Mesenchymal stem cell (in vitro differentiated cells and primary cell): ENCODE results near the gene MIB2.
A peak's percentile ranks its signal among the peaks of the same experiment; 100 is the strongest.

ENCODE experiments used
- DNase-seq: peaks from one replicate; pipeline ENCODE4 v3.0.0-alpha.2; 2013
- H2AFZ ChIP-seq: one replicate; pipeline ENCODE4 v1.6.1; 2013; ENCODE audit warnings: low read depth, mild to moderate bottlenecking, control low read depth, inconsistent platforms, low read length, moderate library complexity
- H2AK5ac ChIP-seq: 2 replicates; pipeline ENCODE4 v1.6.1; 2013; ENCODE audit warnings: low read length, moderate library complexity, mild to moderate bottlenecking, inconsistent platforms; ENCODE audit not compliant: severe bottlenecking
- H2BK120ac ChIP-seq: one replicate; pipeline ENCODE4 v1.6.1; 2013; ENCODE audit warnings: low read depth, mild to moderate bottlenecking, inconsistent platforms, low read length, moderate library complexity
- H2BK12ac ChIP-seq, 2 experiments: one replicate each; pipeline ENCODE4 v1.6.1; 2013; ENCODE audit warnings: inconsistent platforms in 2 of 2, low read length in 2 of 2, mild to moderate bottlenecking in 2 of 2, moderate library complexity in 2 of 2, control low read depth in 1 of 2
- H2BK15ac ChIP-seq: one replicate; pipeline ENCODE4 v1.6.1; 2013; ENCODE audit warnings: mild to moderate bottlenecking, low read depth, inconsistent platforms; ENCODE audit not compliant: poor library complexity, severe bottlenecking
- H2BK5ac ChIP-seq: 2 replicates; pipeline ENCODE4 v1.6.1; 2013; ENCODE audit warnings: low read depth, mild to moderate bottlenecking, low read length, control low read depth, inconsistent platforms; ENCODE audit not compliant: poor library complexity, severe bottlenecking
- H3K14ac ChIP-seq, 2 experiments: one replicate each; pipeline ENCODE4 v1.6.1; 2013; ENCODE audit warnings: inconsistent platforms in 2 of 2, low read length in 2 of 2, control low read depth in 1 of 2, mild to moderate bottlenecking in 1 of 2, moderate library complexity in 1 of 2
- H3K18ac ChIP-seq, 2 experiments: one replicate each; pipeline ENCODE4 v1.6.1; 2013; ENCODE audit warnings: inconsistent platforms in 2 of 2, low read length in 2 of 2, control low read depth in 1 of 2, low read depth in 1 of 2, mild to moderate bottlenecking in 1 of 2
- H3K23ac ChIP-seq, 2 experiments: one replicate each; pipeline ENCODE4 v1.6.1; 2013; ENCODE audit warnings: inconsistent platforms in 2 of 2, low read length in 2 of 2, mild to moderate bottlenecking in 2 of 2, moderate library complexity in 2 of 2, control low read depth in 1 of 2
- H3K27ac ChIP-seq: 2 replicates; pipeline ENCODE4 v1.5.1; 2013; ENCODE audit warnings: mild to moderate bottlenecking, moderate library complexity, low read length, control low read depth, inconsistent platforms; ENCODE audit not compliant: poor library complexity, severe bottlenecking
- H3K27me3 ChIP-seq, 2 experiments: 2 replicates each; pipeline versions ENCODE4 v1.6.1 to v1.7.0; 2013; ENCODE audit warnings: low read length in 2 of 2, mild to moderate bottlenecking in 2 of 2, moderate library complexity in 2 of 2, control low read depth in 1 of 2, inconsistent platforms in 1 of 2; ENCODE audit not compliant: control insufficient read depth in 1 of 2, insufficient read depth in 1 of 2
- H3K36me3 ChIP-seq, 2 experiments: 2 replicates each; pipeline versions ENCODE4 v1.6.1 to v1.7.0; 2013; ENCODE audit warnings: low read length in 2 of 2, control low read depth in 1 of 2, inconsistent platforms in 1 of 2, low read depth in 1 of 2, mild to moderate bottlenecking in 1 of 2; ENCODE audit not compliant: insufficient read depth in 2 of 2, control insufficient read depth in 1 of 2
- H3K4ac ChIP-seq, 2 experiments: one replicate each; pipeline ENCODE4 v1.6.1; 2013; ENCODE audit warnings: inconsistent platforms in 2 of 2, low read length in 2 of 2, mild to moderate bottlenecking in 2 of 2, moderate library complexity in 2 of 2, control low read depth in 1 of 2, low read depth in 1 of 2
- H3K4me1 ChIP-seq: 2 replicates; pipeline ENCODE4 v1.6.1; 2013; ENCODE audit warnings: low read depth, low read length, control low read depth; ENCODE audit not compliant: control insufficient read depth, insufficient read depth
- H3K4me2 ChIP-seq: 2 replicates; pipeline ENCODE4 v1.6.1; 2013; ENCODE audit warnings: low read length, mild to moderate bottlenecking, inconsistent platforms; ENCODE audit not compliant: poor library complexity, severe bottlenecking
- H3K4me3 ChIP-seq, 2 experiments: 2 replicates each; pipeline versions ENCODE4 v1.5.1 to v1.7.0; 2013; ENCODE audit warnings: low read length in 2 of 2, mild to moderate bottlenecking in 2 of 2, control low read depth in 1 of 2, low read depth in 1 of 2; ENCODE audit not compliant: insufficient read depth in 1 of 2
- H3K79me1 ChIP-seq: replicated peaks from 2 replicates; pipeline ENCODE4 v1.6.1; 2013; ENCODE audit warnings: mild to moderate bottlenecking, control low read depth, low read length, inconsistent platforms; ENCODE audit not compliant: poor library complexity, severe bottlenecking
- H3K9ac ChIP-seq: 2 replicates; pipeline ENCODE4 v1.7.0; 2013; ENCODE audit warnings: mild to moderate bottlenecking, low read length, moderate library complexity
- H3K9me3 ChIP-seq: 2 replicates; pipeline ENCODE4 v1.7.0; 2013; ENCODE audit warnings: mild to moderate bottlenecking, low read length; ENCODE audit not compliant: control insufficient read depth
- H4K8ac ChIP-seq: one replicate; pipeline ENCODE4 v1.6.1; 2013; ENCODE audit warnings: inconsistent platforms, mild to moderate bottlenecking, low read length, moderate library complexity
- H4K91ac ChIP-seq: one replicate; pipeline ENCODE4 v1.6.1; 2013; ENCODE audit warnings: mild to moderate bottlenecking, low read length, inconsistent platforms
- WGBS: methylation state at CpG from one replicate; pipeline ENCODE4 v1.1.7; 2013; ENCODE audit warnings: mixed read lengths; 5-methylcytosine and 5-hydroxymethylcytosine counted together

MIB2 gene

DNA sequence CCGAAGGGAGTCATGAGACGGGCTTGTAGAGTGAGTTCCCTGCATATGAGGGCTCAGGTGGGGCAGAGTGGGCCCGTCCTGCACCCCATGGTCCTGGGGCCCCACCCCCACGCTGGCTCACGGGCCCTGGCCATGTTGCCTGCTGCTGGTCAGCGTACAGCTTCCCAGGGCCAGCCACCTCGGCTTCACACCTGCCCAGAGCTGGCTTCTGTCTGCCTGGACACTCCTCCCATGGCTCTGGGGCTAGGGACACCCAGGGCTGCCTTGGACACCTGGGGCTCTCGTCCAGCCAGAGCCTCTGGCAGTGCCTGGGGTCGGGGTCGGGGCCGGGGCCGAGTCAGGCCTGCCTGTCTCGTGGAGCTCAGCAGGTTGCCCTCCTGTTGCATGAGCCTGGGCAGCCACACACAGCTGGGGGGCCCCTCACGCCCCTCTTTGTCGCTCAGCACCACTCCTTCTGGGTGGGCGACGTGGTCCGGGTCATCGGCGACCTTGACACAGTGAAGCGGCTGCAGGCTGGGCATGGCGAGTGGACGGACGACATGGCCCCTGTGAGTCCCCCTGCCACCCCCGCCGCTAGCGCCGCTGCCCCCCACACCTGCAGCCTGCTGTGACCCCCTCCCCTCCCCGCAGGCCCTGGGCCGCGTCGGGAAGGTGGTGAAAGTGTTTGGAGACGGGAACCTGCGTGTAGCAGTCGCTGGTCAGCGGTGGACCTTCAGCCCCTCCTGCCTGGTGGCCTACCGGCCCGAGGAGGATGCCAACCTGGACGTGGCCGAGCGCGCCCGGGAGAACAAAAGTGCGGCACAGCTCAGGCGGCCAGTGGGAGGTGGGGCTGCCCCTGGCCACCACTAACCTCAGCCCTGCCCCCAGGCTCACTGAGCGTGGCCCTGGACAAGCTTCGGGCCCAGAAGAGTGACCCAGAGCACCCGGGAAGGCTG lies 11.2 kb downstream of the MIB2 start:
- peaks cover 0 to 5% of the 10 kb centered on the region in 2 experiments for H3K27me3 ChIP-seq
- no peak overlapping the region for H4K8ac ChIP-seq

DNA sequence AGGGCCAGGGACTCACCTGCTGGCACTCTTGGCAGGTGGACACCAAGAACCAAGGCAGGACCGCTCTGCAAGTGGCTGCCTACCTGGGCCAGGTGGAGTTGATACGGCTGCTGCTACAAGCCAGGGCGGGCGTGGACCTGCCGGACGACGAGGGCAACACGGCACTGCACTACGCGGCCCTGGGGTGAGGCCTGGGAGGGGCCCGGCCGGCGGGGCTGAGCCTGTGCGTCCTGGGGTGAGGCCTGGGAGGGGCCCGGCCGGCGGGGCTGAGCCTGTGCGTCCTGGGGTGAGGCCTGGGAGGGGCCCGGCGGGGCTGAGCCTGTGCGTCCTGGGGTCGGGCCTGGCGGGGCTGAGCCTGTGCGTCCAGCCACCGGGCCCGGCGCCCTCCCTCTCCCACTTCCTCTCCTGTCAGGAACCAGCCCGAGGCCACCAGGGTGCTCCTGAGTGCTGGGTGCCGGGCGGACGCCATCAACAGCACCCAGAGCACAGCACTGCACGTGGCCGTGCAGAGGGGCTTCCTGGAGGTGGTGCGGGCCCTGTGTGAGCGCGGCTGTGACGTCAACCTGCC lies 12.0 kb downstream of the MIB2 start:
- Histone ChIP-seq H3K9ac (no peak overlapping the region), H2BK12ac (no peak overlapping the region), H2AFZ (no peak overlapping the region), H3K9me3 (no peaks in the 10 kb centered on the region), H2BK15ac (no peak overlapping the region), H2AK5ac (no peak overlapping the region), H3K18ac (no peak overlapping the region), H3K23ac (no peak overlapping the region), H3K4me1 (peaks cover 28% of the 10 kb centered on the region), H3K14ac (no peak overlapping the region), H4K91ac (peak overlapping the region; percentile 36), H3K36me3 (peaks cover 6 to 78% of the 10 kb centered on the region in 2 experiments), H2BK120ac (no peak overlapping the region), H3K4me3 (peak overlapping the region in 1 of 2 experiments; percentile 41), H3K4ac (no peak overlapping the region), H3K4me2 (no peak overlapping the region), H3K27me3 (peaks cover 3 to 8% of the 10 kb centered on the region in 2 experiments), H2BK5ac (no peak overlapping the region), H3K79me1 (peaks cover 7% of the 10 kb centered on the region), H3K27ac (no peak overlapping the region), H4K8ac (no peak overlapping the region)
- DNase-seq: no peak
- WGBS: 89% methylated on average over 29 of the region's 37 CpGs

More for the DNA sequence above, 11.2 kb downstream of the MIB2 start:
- no peak overlapping the region for H4K91ac ChIP-seq
- no peak overlapping the region for H3K18ac ChIP-seq
- no peak overlapping the region for H2BK120ac ChIP-seq
- H3K9me3 ChIP-seq: no peaks in the 10 kb centered on the region
- no peak overlapping the region for H3K4me3 ChIP-seq
- peaks cover 9% of the 10 kb centered on the region for H3K79me1 ChIP-seq
- H3K27ac ChIP-seq: no peak overlapping the region
- no peak overlapping the region for H2AK5ac ChIP-seq
- no peak overlapping the region for H2BK15ac ChIP-seq
- H3K4ac ChIP-seq: no peak overlapping the region
- no peak overlapping the region for H3K9ac ChIP-seq
- no peak overlapping the region for H2BK12ac ChIP-seq
- H2AFZ ChIP-seq: no peak overlapping the region
- H3K14ac ChIP-seq: no peak overlapping the region
- WGBS: 95% methylated on average over 42 of the region's 48 CpGs
- DNase-seq: no peak
- H3K23ac ChIP-seq: no peak overlapping the region
- H3K36me3 ChIP-seq: peaks cover 6 to 83% of the 10 kb centered on the region in 2 experiments
- no peak overlapping the region for H2BK5ac ChIP-seq
- no peak overlapping the region for H3K4me2 ChIP-seq
- peaks cover 26% of the 10 kb centered on the region for H3K4me1 ChIP-seq

DNA sequence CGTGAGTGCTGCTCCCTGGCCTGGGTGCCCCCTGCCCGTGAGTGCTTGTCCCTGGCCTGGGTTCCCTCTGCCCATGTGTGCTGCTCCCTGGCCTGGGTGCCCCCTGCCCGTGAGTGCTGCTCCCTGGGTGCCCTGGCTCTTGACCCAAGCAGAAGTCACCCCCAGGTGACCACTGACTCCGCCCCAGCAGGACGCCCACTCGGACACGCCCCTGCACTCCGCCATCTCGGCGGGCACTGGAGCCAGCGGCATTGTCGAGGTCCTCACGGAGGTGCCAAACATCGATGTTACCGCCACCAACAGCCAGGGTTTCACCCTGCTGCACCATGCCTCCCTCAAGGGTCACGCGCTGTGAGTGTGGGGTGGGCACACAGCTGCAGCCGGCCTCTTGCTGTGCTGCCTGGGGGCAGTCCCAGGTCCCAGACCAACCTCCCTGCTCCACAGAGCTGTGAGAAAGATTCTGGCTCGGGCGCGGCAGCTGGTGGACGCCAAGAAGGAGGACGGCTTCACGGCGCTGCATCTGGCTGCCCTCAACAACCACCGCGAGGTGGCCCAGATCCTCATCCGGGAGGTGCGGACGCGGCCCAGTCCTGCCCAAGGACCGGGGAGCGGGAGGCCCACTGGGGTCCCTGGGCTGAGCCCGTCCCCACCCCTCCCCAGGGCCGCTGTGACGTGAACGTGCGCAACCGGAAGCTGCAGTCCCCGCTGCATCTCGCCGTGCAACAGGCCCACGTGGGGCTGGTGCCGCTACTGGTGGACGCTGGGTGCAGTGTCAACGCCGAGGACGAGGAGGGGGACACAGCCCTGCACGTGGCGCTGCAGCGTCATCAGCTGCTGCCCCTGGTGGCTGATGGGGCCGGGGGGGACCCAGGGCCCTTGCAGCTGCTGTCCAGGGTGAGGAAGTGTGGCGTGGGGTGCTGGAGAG lies 12.8 kb downstream of the MIB2 start:
- Histone ChIP-seq H3K27ac (no peak overlapping the region), H3K4ac (no peak overlapping the region), H3K27me3 (peaks cover 3 to 8% of the 10 kb centered on the region in 2 experiments), H2BK120ac (no peak overlapping the region), H4K8ac (no peak overlapping the region), H2BK15ac (no peak overlapping the region), H3K18ac (no peak overlapping the region), H2AK5ac (no peak overlapping the region), H4K91ac (peak overlapping the region; percentile 36), H2BK12ac (no peak overlapping the region), H3K36me3 (peaks cover 6 to 71% of the 10 kb centered on the region in 2 experiments), H3K9ac (no peak overlapping the region), H3K4me3 (no peak overlapping the region), H3K23ac (no peak overlapping the region), H2AFZ (no peak overlapping the region), H3K4me2 (no peak overlapping the region), H3K9me3 (no peaks in the 10 kb centered on the region), H3K4me1 (peaks cover 24% of the 10 kb centered on the region), H3K14ac (no peak overlapping the region), H2BK5ac (no peak overlapping the region), H3K79me1 (peaks cover 4% of the 10 kb centered on the region)
- DNase-seq: no peak
- WGBS: 95% methylated on average over 53 of the region's 53 CpGs
